GM10248 (cell line): ENCODE measurements around the gene DNAH2.

ENCODE experiments used
- CTCF ChIA-PET: fragments of 300-600 bp; sonication (Branson Sonifier 250); formaldehyde crosslinking; extraction: SDS; loops from one replicate; lab custom pipeline; 2021; ENCODE audit warnings: antibody characterized with exemption; lab: Yijun Ruan, JAX
- POLR2A ChIA-PET: fragments of 350-650 bp; sonication (Branson Sonifier 250); formaldehyde crosslinking; extraction: SDS; loops from one replicate; lab custom pipeline; 2020; ENCODE audit warnings: antibody characterized with exemption; lab: Yijun Ruan, JAX
- DNase-seq: peaks from one replicate; pipeline ENCODE4 v3.0.0; 2012; ENCODE audit errors: extremely low spot score
- CTCF ChIP-seq: IDR thresholded peaks from 2 replicates; pipeline ENCODE4 v1.5.1; 2012; ENCODE audit warnings: mild to moderate bottlenecking, low read depth; ENCODE audit errors: extremely low read depth, missing control alignments, control extremely low read depth

The DNAH2 gene

GRCh38 chr17:7712111-7712771 lies 5.3 kb upstream of the DNAH2 start:
- DNase-seq = no peak
- TF ChIP-seq CTCF = no peak
- ChIA-PET CTCF (interaction anchor here (0.7 to 1.0 kb wide), 2 partner anchors 9 to 24 kb away, joined by 3 read pairs; no protein-coding TSS in a partner anchor), POLR2A (interaction anchor here (0.5 kb wide), 1 partner anchor 308 kb away, joined by 5 read pairs; the partner anchor contains the start of gene TMEM256)

GRCh38 chr17:7713782-7714181 lies 3.8 kb upstream of the DNAH2 start:
- POLR2A ChIA-PET = interaction anchor here (1.2 kb wide), 1 partner anchor 229 kb away, joined by 5 read pairs; the partner anchor contains the start of gene POLR2A
- CTCF ChIA-PET = interaction anchor here (1.0 to 2.6 kb wide), 3 partner anchors 8 to 26 kb away, joined by 3 to 9 read pairs (median 3); partner anchors contain the start of genes EFNB3 and TP53
- no peak for TF ChIP-seq CTCF
- DNase-seq = no peak

GRCh38 chr17:7714721-7715594 lies 2.6 kb upstream of the DNAH2 start:
- ChIA-PET POLR2A (interaction anchor here (1.2 kb wide), 1 partner anchor 230 kb away, joined by 5 read pairs; the partner anchor contains the start of gene POLR2A), CTCF (interaction anchor here (1.0 to 2.6 kb wide), 2 partner anchors 9 to 28 kb away, joined by 3 to 9 read pairs; partner anchors contain the start of gene TP53)
- DNase-seq = no peak
- no peak for TF ChIP-seq CTCF

GRCh38 chr17:7715936-7716886 lies 1.3 kb upstream of the DNAH2 start:
- CTCF ChIA-PET = interaction anchor here (0.7 to 1.6 kb wide), 3 partner anchors 9 to 329 kb away, joined by 3 read pairs; no protein-coding TSS in a partner anchor
- TF ChIP-seq CTCF = no peak
- POLR2A ChIA-PET = no interaction called here
- no peak for DNase-seq

- ChIA-PET POLR2A (no interaction called here), CTCF (interaction anchor here (1.6 kb wide), 1 partner anchor 11 kb away, joined by 3 read pairs; no protein-coding TSS in a partner anchor)
- DNase-seq = no peak
- no peak for TF ChIP-seq CTCF
These were observed 309 bp downstream of the DNAH2 start for GRCh38 chr17:7717756-7718350.
